Measurements from ENCODE around the gene UPK1A. TPM values are rescaled to one million over a fixed set of nuclear protein-coding genes. Genes with fewer than 3 reads are reported as not detected.

UPK1A gene
- total RNA-seq, 1 donor from 2014 or later = not detected

GRCh38 chr19:35720163-35720524 is 53.8 kb downstream of the UPK1A start:
- H3K27me3 Mint-ChIP-seq (ENCODE audit: unreplicated experiment) = peaks cover 18% of the 10 kb centered on the region
- H3K4me1 Mint-ChIP-seq (ENCODE audit: unreplicated experiment) = peaks cover 19% of the 10 kb centered on the region
- no peaks in the 10 kb centered on the region for H3K9me3 Mint-ChIP-seq (ENCODE audit: unreplicated experiment)
- H3K27ac Mint-ChIP-seq (ENCODE audit: unreplicated experiment) = peak overlapping the region; percentile 86
- peaks cover 24% of the 10 kb centered on the region for H3K36me3 Mint-ChIP-seq (ENCODE audit: low read depth, unreplicated experiment)
- no peak for DNase-seq (ENCODE audit: low spot score)
- H3K4me3 Mint-ChIP-seq (ENCODE audit: unreplicated experiment) = peak overlapping the region; percentile 42
- TF ChIP-seq, protein P1, sequence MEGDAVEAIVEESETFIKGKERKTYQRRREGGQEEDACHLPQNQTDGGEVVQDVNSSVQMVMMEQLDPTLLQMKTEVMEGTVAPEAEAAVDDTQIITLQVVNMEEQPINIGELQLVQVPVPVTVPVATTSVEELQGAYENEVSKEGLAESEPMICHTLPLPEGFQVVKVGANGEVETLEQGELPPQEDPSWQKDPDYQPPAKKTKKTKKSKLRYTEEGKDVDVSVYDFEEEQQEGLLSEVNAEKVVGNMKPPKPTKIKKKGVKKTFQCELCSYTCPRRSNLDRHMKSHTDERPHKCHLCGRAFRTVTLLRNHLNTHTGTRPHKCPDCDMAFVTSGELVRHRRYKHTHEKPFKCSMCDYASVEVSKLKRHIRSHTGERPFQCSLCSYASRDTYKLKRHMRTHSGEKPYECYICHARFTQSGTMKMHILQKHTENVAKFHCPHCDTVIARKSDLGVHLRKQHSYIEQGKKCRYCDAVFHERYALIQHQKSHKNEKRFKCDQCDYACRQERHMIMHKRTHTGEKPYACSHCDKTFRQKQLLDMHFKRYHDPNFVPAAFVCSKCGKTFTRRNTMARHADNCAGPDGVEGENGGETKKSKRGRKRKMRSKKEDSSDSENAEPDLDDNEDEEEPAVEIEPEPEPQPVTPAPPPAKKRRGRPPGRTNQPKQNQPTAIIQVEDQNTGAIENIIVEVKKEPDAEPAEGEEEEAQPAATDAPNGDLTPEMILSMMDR (IDR thresholded peaks at IDR 0.05; ENCODE audit: unreplicated experiment) = no peak

DNA sequence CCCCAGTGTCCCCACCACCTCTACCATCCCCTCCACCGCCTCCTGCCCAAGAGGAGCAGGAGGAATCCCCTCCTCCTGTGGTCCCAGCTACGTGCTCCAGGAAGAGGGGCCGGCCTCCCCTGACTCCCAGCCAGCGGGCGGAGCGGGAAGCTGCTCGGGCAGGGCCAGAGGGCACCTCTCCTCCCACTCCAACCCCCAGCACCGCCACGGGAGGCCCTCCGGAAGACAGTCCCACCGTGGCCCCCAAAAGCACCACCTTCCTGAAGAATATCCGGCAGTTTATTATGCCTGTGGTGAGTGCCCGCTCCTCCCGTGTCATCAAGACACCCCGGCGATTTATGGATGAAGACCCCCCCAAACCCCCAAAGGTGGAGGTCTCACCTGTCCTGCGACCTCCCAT is 54.3 kb downstream of the UPK1A start:
- H3K9me3 Mint-ChIP-seq (ENCODE audit: unreplicated experiment) = no peaks in the 10 kb centered on the region
- no peak overlapping the region for H3K4me3 Mint-ChIP-seq (ENCODE audit: unreplicated experiment)
- peaks cover 20% of the 10 kb centered on the region for H3K27me3 Mint-ChIP-seq (ENCODE audit: unreplicated experiment)
- DNase-seq (ENCODE audit: low spot score) = no peak
- H3K4me1 Mint-ChIP-seq (ENCODE audit: unreplicated experiment) = peaks cover 19% of the 10 kb centered on the region
- no peak overlapping the region for H3K27ac Mint-ChIP-seq (ENCODE audit: unreplicated experiment)
- H3K36me3 Mint-ChIP-seq (ENCODE audit: low read depth, unreplicated experiment) = peaks cover 29% of the 10 kb centered on the region
- TF ChIP-seq, protein P1 (IDR thresholded peaks at IDR 0.05; ENCODE audit: unreplicated experiment) = no peak

DNA sequence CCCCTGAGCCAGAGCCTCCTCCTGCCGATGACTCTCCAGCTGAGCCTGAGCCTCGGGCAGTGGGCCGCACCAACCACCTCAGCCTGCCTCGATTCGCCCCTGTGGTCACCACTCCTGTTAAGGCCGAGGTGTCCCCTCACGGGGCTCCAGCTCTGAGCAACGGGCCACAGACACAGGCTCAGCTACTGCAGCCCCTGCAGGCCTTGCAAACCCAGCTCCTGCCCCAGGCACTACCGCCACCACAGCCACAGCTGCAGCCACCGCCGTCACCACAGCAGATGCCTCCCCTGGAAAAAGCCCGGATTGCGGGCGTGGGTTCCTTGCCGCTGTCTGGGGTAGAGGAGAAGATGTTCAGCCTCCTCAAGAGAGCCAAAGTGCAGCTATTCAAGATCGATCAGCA is 55.1 kb downstream of the UPK1A start:
- TF ChIP-seq, protein P1 (IDR thresholded peaks at IDR 0.05; ENCODE audit: unreplicated experiment) = no peak
- peaks cover 18% of the 10 kb centered on the region for H3K27me3 Mint-ChIP-seq (ENCODE audit: unreplicated experiment)
- H3K36me3 Mint-ChIP-seq (ENCODE audit: low read depth, unreplicated experiment) = peaks cover 36% of the 10 kb centered on the region
- DNase-seq (ENCODE audit: low spot score) = no peak
- peak overlapping the region; percentile 37 for H3K4me3 Mint-ChIP-seq (ENCODE audit: unreplicated experiment)
- H3K4me1 Mint-ChIP-seq (ENCODE audit: unreplicated experiment) = peaks cover 14% of the 10 kb centered on the region
- no peaks in the 10 kb centered on the region for H3K9me3 Mint-ChIP-seq (ENCODE audit: unreplicated experiment)
- peak overlapping the region; percentile 13 for H3K27ac Mint-ChIP-seq (ENCODE audit: unreplicated experiment)

- Mint-ChIP-seq H3K27me3 (ENCODE audit: unreplicated experiment) (peaks cover 13% of the 10 kb centered on the region), H3K27ac (ENCODE audit: unreplicated experiment) (no peak overlapping the region), H3K9me3 (ENCODE audit: unreplicated experiment) (no peaks in the 10 kb centered on the region), H3K36me3 (ENCODE audit: low read depth, unreplicated experiment) (peaks cover 43% of the 10 kb centered on the region), H3K4me3 (ENCODE audit: unreplicated experiment) (no peak overlapping the region), H3K4me1 (ENCODE audit: unreplicated experiment) (peaks cover 9% of the 10 kb centered on the region)
- TF ChIP-seq, protein P1 (IDR thresholded peaks at IDR 0.05; ENCODE audit: unreplicated experiment) = no peak
- DNase-seq (ENCODE audit: low spot score) = no peak
Measured at GRCh38 chr19:35722461-35722860, 56.1 kb downstream of the UPK1A start.

GRCh38 chr19:35722897-35723296 is 56.6 kb downstream of the UPK1A start:
- Mint-ChIP-seq H3K36me3 (ENCODE audit: low read depth, unreplicated experiment) (peaks cover 46% of the 10 kb centered on the region), H3K4me3 (ENCODE audit: unreplicated experiment) (no peak overlapping the region), H3K9me3 (ENCODE audit: unreplicated experiment) (no peaks in the 10 kb centered on the region), H3K27ac (ENCODE audit: unreplicated experiment) (peak overlapping the region; percentile 30), H3K4me1 (ENCODE audit: unreplicated experiment) (peaks cover 9% of the 10 kb centered on the region), H3K27me3 (ENCODE audit: unreplicated experiment) (peaks cover 13% of the 10 kb centered on the region)
- no peak for DNase-seq (ENCODE audit: low spot score)
- TF ChIP-seq, protein P1 (IDR thresholded peaks at IDR 0.05; ENCODE audit: unreplicated experiment) = no peak

Measured in endothelial cell (in vitro differentiated cells).